ENCODE measurements around the gene ZMIZ1.

DNA sequence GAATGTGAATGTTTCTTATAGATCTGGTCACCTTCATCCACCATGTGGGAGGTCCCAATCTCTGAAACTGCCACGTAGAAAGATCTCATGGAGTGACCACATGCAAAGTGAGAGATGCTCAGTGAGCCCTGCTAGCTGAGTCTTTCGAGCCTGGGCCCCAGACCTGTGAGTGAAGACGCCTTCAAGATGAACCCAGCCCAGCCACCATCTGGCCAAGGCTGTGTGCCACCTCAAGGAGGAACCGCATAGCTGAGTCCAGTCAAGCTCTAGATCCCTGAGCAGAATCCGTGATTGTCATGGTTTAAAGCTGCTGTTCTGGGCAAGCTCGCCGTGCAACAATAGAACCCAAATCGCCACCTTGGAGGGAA is 258.3 kb downstream of the ZMIZ1 start:
- TF ChIP-seq CTCF (IDR thresholded peaks at IDR 0.05; ENCODE audit: poor library complexity, severe bottlenecking), result no peak
- no peak for TF ChIP-seq POLR2AphosphoS5 (IDR thresholded peaks at IDR 0.05)
- TF ChIP-seq SMC3 (conservative IDR thresholded peaks at IDR 0.05; ENCODE audit: poor library complexity), result no peak
